GM12878 (cell line): Measurements from ENCODE around the gene TPCN1. TPM values are rescaled to one million over a fixed set of nuclear protein-coding genes. Genes with fewer than 3 reads are reported as not detected.

Source experiments
- ATAC-seq: fragments of 200-7000 bp; cut with Tn5 transposase; 3 replicates; pipeline ENCODE4 v1.9.1; 2020; ENCODE audit warnings: mild to moderate bottlenecking, moderate library complexity
- BruUV-seq: library from RNA; stranded (reverse); fragments of 400-500 nt; replicated peaks from 2 replicates; lab custom pipeline; 2021; lab: Mats Ljungman, UMichigan
- CTCF ChIA-PET: fragments of 300-600 bp; sonication (Branson Sonifier 250); formaldehyde crosslinking; extraction: SDS; loops from one replicate; lab custom pipeline; 2021; ENCODE audit warnings: inconsistent platforms; lab: Yijun Ruan, JAX
- POLR2A ChIA-PET: fragments of 350-600 bp; formaldehyde crosslinking; extraction: SDS; loops from one replicate; lab custom pipeline; 2021; ENCODE audit warnings: inconsistent platforms; lab: Charles Lee
- RAD21 ChIA-PET: fragments of 300-600 bp; sonication (Branson Sonifier 250); formaldehyde crosslinking; loops from one replicate; lab custom pipeline; 2023; ENCODE audit warnings: antibody characterized with exemption; ENCODE audit not compliant: unreplicated experiment; lab: Charles Lee
- SMC1A ChIA-PET: fragments of 300-600 bp; sonication (Branson Sonifier 250); formaldehyde crosslinking; loops from one replicate; lab custom pipeline; 2023; ENCODE audit not compliant: unreplicated experiment, uncharacterized antibody; lab: Charles Lee
- DNase-seq: peaks from one replicate; pipeline ENCODE4 v3.0.0-alpha.2; 2011; ENCODE audit warnings: low read depth, low spot score
- FAIRE-seq: peaks from 3 replicates; lab custom pipeline; 2011; peaks lifted over from hg19 to GRCh38; lab: Jason Lieb, UNC
- H2AFZ ChIP-seq: 2 replicates; pipeline ENCODE4 v1.6.0; 2011; ENCODE audit warnings: low read depth, low read length, control low read depth; ENCODE audit not compliant: control insufficient read depth
- H3K27ac ChIP-seq: 2 replicates; pipeline ENCODE4 v1.5.1; 2011; ENCODE audit warnings: control low read depth; ENCODE audit not compliant: control insufficient read depth, insufficient read depth
- H3K27me3 ChIP-seq, 2 experiments: replicated peaks in 1 of 2; 2 replicates each; pipeline versions ENCODE4 v1.6.0 to v1.6.1; 2011; ENCODE audit warnings: low read length in 1 of 2; ENCODE audit not compliant: control insufficient read depth in 2 of 2, insufficient read depth in 2 of 2
- H3K36me3 ChIP-seq, 2 experiments: 2 replicates each; pipeline ENCODE4 v1.5.1; 2011; ENCODE audit warnings: low read length in 1 of 2; ENCODE audit not compliant: control insufficient read depth in 2 of 2, insufficient read depth in 2 of 2
- H3K4me1 ChIP-seq: 2 replicates; pipeline ENCODE4 v1.6.1; 2011; ENCODE audit warnings: mild to moderate bottlenecking, low read length, moderate library complexity, mixed read lengths; ENCODE audit not compliant: control insufficient read depth, insufficient read depth
- H3K4me2 ChIP-seq: 2 replicates; pipeline ENCODE4 v1.6.0; 2011; ENCODE audit warnings: control low read depth; ENCODE audit not compliant: control insufficient read depth, insufficient read depth
- H3K4me3 ChIP-seq: fragments of 200-600 bp; sonication (generic); 2 replicates; pipeline ENCODE4 v1.5.1; 2016
- H3K79me2 ChIP-seq: 2 replicates; pipeline ENCODE4 v1.6.0; 2011; ENCODE audit warnings: low read length; ENCODE audit not compliant: control insufficient read depth, insufficient read depth
- H3K9ac ChIP-seq: 2 replicates; pipeline ENCODE4 v1.8.0; 2011; ENCODE audit warnings: low read length, control low read depth, mixed read lengths; ENCODE audit not compliant: control insufficient read depth, insufficient read depth
- H3K9me3 ChIP-seq: replicated peaks from 3 replicates; pipeline ENCODE4 v1.5.1; 2011; ENCODE audit warnings: mild to moderate bottlenecking, low read length; ENCODE audit not compliant: control insufficient read depth, insufficient read depth
- H4K20me1 ChIP-seq: 2 replicates; pipeline ENCODE4 v1.6.0; 2011; ENCODE audit not compliant: control insufficient read depth, insufficient read depth
- ATF7 ChIP-seq: fragments of 450-650 bp; IDR thresholded peaks from 2 replicates; pipeline ENCODE4 v1.6.1; 2016; ENCODE audit warnings: low read depth, mild to moderate bottlenecking
- CBX3 ChIP-seq: fragments of 200-600 bp; sonication (generic); IDR thresholded peaks from 2 replicates; pipeline ENCODE4 v1.6.1; 2016; ENCODE audit warnings: low read depth, borderline replicate concordance
- FOS ChIP-seq: IDR thresholded peaks from 3 replicates; pipeline ENCODE4 v1.6.1; 2011; ENCODE audit warnings: borderline replicate concordance; ENCODE audit not compliant: insufficient read length; ENCODE audit errors: extremely low read depth
- MYB ChIP-seq: fragments of 150-350 bp; IDR thresholded peaks from 2 replicates; pipeline ENCODE4 v1.6.1; 2014; ENCODE audit warnings: mild to moderate bottlenecking, low read depth, low read length, borderline replicate concordance
- MYC ChIP-seq: IDR thresholded peaks from 2 replicates; pipeline ENCODE4 v1.6.1; 2011; ENCODE audit warnings: mild to moderate bottlenecking, low read length, moderate library complexity, inconsistent platforms; ENCODE audit not compliant: insufficient read depth, insufficient replicate concordance, insufficient read length, severe bottlenecking
- NR2F1 ChIP-seq: fragments of 450-650 bp; conservative IDR thresholded peaks from 2 replicates; pipeline ENCODE4 v1.6.1; 2017; ENCODE audit warnings: mild to moderate bottlenecking
- POLR2A ChIP-seq: IDR thresholded peaks from 2 replicates; pipeline ENCODE4 v1.6.1; 2011; ENCODE audit warnings: low read depth, mild to moderate bottlenecking, low read length
- POLR2AphosphoS5 ChIP-seq: IDR thresholded peaks from 2 replicates; pipeline ENCODE4 v1.6.1; 2011; ENCODE audit warnings: mild to moderate bottlenecking, low read length, inconsistent platforms
- STAT1 ChIP-seq: fragments of 450-650 bp; conservative IDR thresholded peaks from 2 replicates; pipeline ENCODE4 v1.6.1; 2014; ENCODE audit warnings: antibody characterized with exemption, mild to moderate bottlenecking
- STAT3 ChIP-seq: IDR thresholded peaks from 2 replicates; pipeline ENCODE4 v1.6.1; 2011; ENCODE audit warnings: low read depth, low read length, improper control_type of control experiment
- TARDBP ChIP-seq: IDR thresholded peaks from 2 replicates; pipeline ENCODE4 v1.6.1; 2016; ENCODE audit warnings: borderline replicate concordance
- TCF12 ChIP-seq: IDR thresholded peaks from 2 replicates; pipeline ENCODE4 v1.6.1; 2011; ENCODE audit warnings: low read depth, mild to moderate bottlenecking, low read length
- TCF3 ChIP-seq: IDR thresholded peaks from 2 replicates; pipeline ENCODE4 v1.6.1; 2012; ENCODE audit warnings: low read depth, mild to moderate bottlenecking, low read length, borderline replicate concordance; ENCODE audit not compliant: insufficient read depth
- TCF7 ChIP-seq: IDR thresholded peaks from 2 replicates; pipeline ENCODE4 v1.6.1; 2014; ENCODE audit warnings: antibody characterized with exemption, borderline replicate concordance
- WRNIP1 ChIP-seq: IDR thresholded peaks from 2 replicates; pipeline ENCODE4 v1.6.1; 2011; ENCODE audit warnings: low read depth, low read length, improper control_type of control experiment, borderline replicate concordance
- ZNF274 ChIP-seq: IDR thresholded peaks from one replicate; pipeline ENCODE4 v1.8.0; 2011; ENCODE audit not compliant: insufficient read length, insufficient read depth
- WGBS: methylation state at CpG from one replicate; pipeline ENCODE4 v1.1.6; 2016; ENCODE audit warnings: low lambda C conversion rate; ENCODE audit not compliant: insufficient replicate concordance, insufficient coverage; ENCODE audit errors: missing lambda C conversion rate; 5-methylcytosine and 5-hydroxymethylcytosine counted together
- in situ Hi-C: fragments of 300-500 bp; cut with MboI; formaldehyde crosslinking; loops from 9 replicates; pipeline ENCODE4 v1.14.3; 2018; ENCODE audit warnings: mixed read lengths
- intact Hi-C: fragments of 100-400 bp; cut with micrococcal nuclease; formaldehyde crosslinking; loops from one replicate; pipeline ENCODE4 v1.14.2; 2022; ENCODE audit not compliant: unreplicated experiment
- polyA plus RNA-seq, 11 experiments: library from polyadenylated mRNA; depleted of rRNA in 4 of 11; unstranded in 6 of 11; stranded (reverse) in 5 of 11; fragments of >200 nt; fragmentation: Nextera tagmentation in 4 of 11; fragmentation: Illumina TruSeq in 1 of 11; extraction: Ambion mirVana in 4 of 11; extraction: Trizol in 1 of 11; gene quantifications; 1 replicate in 1 of 11; 2 replicates in 10 of 11; pipeline versions ENCODE4 v1.2.1 to v1.2.3, GENCODE V29; 2011 to 2016; ENCODE audit warnings: inconsistent platforms in 2 of 11, missing spikeins in 2 of 11, low read depth in 1 of 11
- total RNA-seq, 4 experiments: library from RNA; depleted of rRNA in 3 of 4; stranded (reverse); fragments of >200 nt in 3 of 4; fragmentation: Illumina TruSeq in 1 of 4; extraction: Trizol in 1 of 4; gene quantifications; 2 replicates each; pipeline versions ENCODE4 v1.2.1 to v1.2.3, GENCODE V29; 2013 to 2021
- TF ChIP-seq, protein P1 (sequence below): fragments of 150-350 bp; IDR thresholded peaks from 2 replicates; pipeline ENCODE4 v1.6.1; 2016; ENCODE audit warnings: low read depth, low read length

TPCN1 gene
- total and polyA plus RNA-seq, 10 of the 15 experiments (the other 5 are each of a cell fraction or from before 2014, with no cell fraction given) = 0.79 to 30.9 (median 19.4) TPM

- Histone ChIP-seq H4K20me1 (no peaks in the 10 kb centered on the region), H3K79me2 (no peaks in the 10 kb centered on the region), H3K27ac (no peak overlapping the region), H3K4me1 (peaks cover 3% of the 10 kb centered on the region), H3K9ac (no peak overlapping the region), H3K4me3 (no peak overlapping the region), H3K27me3 (no peaks in the 10 kb centered on the region), H3K36me3 (peaks cover 13 to 17% of the 10 kb centered on the region in 2 experiments; a peak in 3 of 4 replicates), H3K9me3 (no peaks in the 10 kb centered on the region), H2AFZ (no peak overlapping the region), H3K4me2 (no peak overlapping the region)
- ChIA-PET RAD21 (no interaction called here), CTCF (interaction anchor here (0.7 kb wide), 1 partner anchor 101 kb away, joined by 3 read pairs; no protein-coding TSS in a partner anchor), SMC1A (no interaction called here), POLR2A (no interaction called here)
- 90% methylated on average over 8 of the region's 8 CpGs for WGBS
- intact Hi-C loops = loop anchor here (10.0 kb wide), 1 partner anchor 80 kb away; no protein-coding TSS in a partner anchor
- TF ChIP-seq STAT1 (no peak), TCF7 (no peak)
- in situ Hi-C loops = no loop called here
- ATAC-seq = no peak
- DNase-seq = no peak
- no peak for FAIRE-seq
- no TSS peak for BruUV-seq
Measured at GRCh38 chr12:113274848-113275247, 53.6 kb downstream of the TPCN1 start.

GRCh38 chr12:113276306-113276705 lies 55.0 kb downstream of the TPCN1 start:
- H3K9ac ChIP-seq = no peak overlapping the region
- H3K27ac ChIP-seq = no peak overlapping the region
- BruUV-seq = no TSS peak
- FAIRE-seq (no peak), DNase-seq (no peak), ATAC-seq (no peak)
- CTCF ChIA-PET = interaction anchor here (0.7 kb wide), 1 partner anchor 148 kb away, joined by 3 read pairs; no protein-coding TSS in a partner anchor
- H3K27me3 ChIP-seq = no peaks in the 10 kb centered on the region
- H3K9me3 ChIP-seq = no peaks in the 10 kb centered on the region
- WGBS = 82% methylated on average over 8 of the region's 8 CpGs
- H3K4me2 ChIP-seq = no peak overlapping the region
- no peaks in the 10 kb centered on the region for H4K20me1 ChIP-seq
- RAD21 ChIA-PET = no interaction called here
- no peak overlapping the region for H3K4me3 ChIP-seq
- SMC1A ChIA-PET = no interaction called here
- peaks cover 13 to 16% of the 10 kb centered on the region in 2 experiments; a peak in 3 of 4 replicates for H3K36me3 ChIP-seq
- no peaks in the 10 kb centered on the region for H3K79me2 ChIP-seq
- POLR2A ChIA-PET = interaction anchor here (0.8 kb wide), 1 partner anchor 18 kb away, joined by 4 read pairs; no protein-coding TSS in a partner anchor
- in situ Hi-C loops = no loop called here
- H2AFZ ChIP-seq = no peak overlapping the region
- intact Hi-C loops = loop anchor here (10.0 kb wide), 1 partner anchor 82 kb away; no protein-coding TSS in a partner anchor
- H3K4me1 ChIP-seq = peaks cover 3% of the 10 kb centered on the region
- TF ChIP-seq STAT3 (no peak), MYB (no peak), MYC (no peak), NR2F1 (no peak), FOS (no peak), WRNIP1 (no peak), POLR2AphosphoS5 (no peak), TCF3 (no peak), ZNF274 (no peak), TARDBP (no peak), TCF12 (no peak), POLR2A (no peak), ATF7 (no peak), CBX3 (no peak)
- TF ChIP-seq, protein P1, sequence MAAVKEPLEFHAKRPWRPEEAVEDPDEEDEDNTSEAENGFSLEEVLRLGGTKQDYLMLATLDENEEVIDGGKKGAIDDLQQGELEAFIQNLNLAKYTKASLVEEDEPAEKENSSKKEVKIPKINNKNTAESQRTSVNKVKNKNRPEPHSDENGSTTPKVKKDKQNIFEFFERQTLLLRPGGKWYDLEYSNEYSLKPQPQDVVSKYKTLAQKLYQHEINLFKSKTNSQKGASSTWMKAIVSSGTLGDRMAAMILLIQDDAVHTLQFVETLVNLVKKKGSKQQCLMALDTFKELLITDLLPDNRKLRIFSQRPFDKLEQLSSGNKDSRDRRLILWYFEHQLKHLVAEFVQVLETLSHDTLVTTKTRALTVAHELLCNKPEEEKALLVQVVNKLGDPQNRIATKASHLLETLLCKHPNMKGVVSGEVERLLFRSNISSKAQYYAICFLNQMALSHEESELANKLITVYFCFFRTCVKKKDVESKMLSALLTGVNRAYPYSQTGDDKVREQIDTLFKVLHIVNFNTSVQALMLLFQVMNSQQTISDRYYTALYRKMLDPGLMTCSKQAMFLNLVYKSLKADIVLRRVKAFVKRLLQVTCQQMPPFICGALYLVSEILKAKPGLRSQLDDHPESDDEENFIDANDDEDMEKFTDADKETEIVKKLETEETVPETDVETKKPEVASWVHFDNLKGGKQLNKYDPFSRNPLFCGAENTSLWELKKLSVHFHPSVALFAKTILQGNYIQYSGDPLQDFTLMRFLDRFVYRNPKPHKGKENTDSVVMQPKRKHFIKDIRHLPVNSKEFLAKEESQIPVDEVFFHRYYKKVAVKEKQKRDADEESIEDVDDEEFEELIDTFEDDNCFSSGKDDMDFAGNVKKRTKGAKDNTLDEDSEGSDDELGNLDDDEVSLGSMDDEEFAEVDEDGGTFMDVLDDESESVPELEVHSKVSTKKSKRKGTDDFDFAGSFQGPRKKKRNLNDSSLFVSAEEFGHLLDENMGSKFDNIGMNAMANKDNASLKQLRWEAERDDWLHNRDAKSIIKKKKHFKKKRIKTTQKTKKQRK = no peak
